ENCODE results near the gene SEL1L3.

SEL1L3 gene

GRCh38 chr4:25757452-25757851 lies 105.3 kb downstream of the SEL1L3 start:
- peaks cover 0 to 3% of the 10 kb centered on the region in 2 donors for H3K9me3 ChIP-seq (ENCODE audit: control insufficient read depth in 1 of 2, low read length in 2 of 2)
- no peaks in the 10 kb centered on the region for H3K4me1 ChIP-seq (ENCODE audit: control insufficient read depth in 1 of 2, insufficient read depth in 2 of 2, low read length in 2 of 2)
- H3K27me3 ChIP-seq (ENCODE audit: low read depth, low read length) = no peaks in the 10 kb centered on the region
- no peak overlapping the region for H3K27ac ChIP-seq (ENCODE audit: low read length)
- no peak overlapping the region for H3K4me3 ChIP-seq (ENCODE audit: low read depth in 1 of 2, low read length in 2 of 2)
- H3K36me3 ChIP-seq (ENCODE audit: control insufficient read depth in 1 of 2, insufficient read depth in 2 of 2, low read length in 2 of 2) = peaks cover 5 to 10% of the 10 kb centered on the region in 2 donors

DNA sequence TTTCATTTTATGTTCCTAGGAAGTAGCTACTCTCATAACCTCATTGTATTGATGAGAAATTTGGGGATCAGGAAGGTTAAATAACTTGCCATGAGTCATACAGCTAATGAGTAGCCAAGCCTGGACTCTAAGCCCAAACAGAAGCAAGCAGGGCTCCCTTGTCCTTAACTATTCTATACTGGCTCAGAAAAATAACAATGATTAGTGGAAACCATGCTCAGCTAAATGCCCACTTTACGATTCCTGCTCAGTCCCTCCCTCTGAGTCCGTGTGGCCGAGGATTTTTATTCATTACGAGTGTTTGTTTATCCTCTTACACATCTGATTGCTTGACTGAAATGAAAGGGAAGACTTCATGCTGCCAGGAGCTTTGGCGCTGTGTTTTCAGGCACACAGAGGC lies 106.3 kb downstream of the SEL1L3 start:
- Histone ChIP-seq H3K27ac (ENCODE audit: low read length) (no peak overlapping the region), H3K27me3 (ENCODE audit: low read depth, low read length) (no peaks in the 10 kb centered on the region), H3K4me3 (ENCODE audit: low read depth in 1 of 2, low read length in 2 of 2) (no peak overlapping the region), H3K36me3 (ENCODE audit: control insufficient read depth in 1 of 2, insufficient read depth in 2 of 2, low read length in 2 of 2) (peaks cover 5 to 10% of the 10 kb centered on the region in 2 donors), H3K9me3 (ENCODE audit: control insufficient read depth in 1 of 2, low read length in 2 of 2) (peaks cover 0 to 3% of the 10 kb centered on the region in 2 donors), H3K4me1 (ENCODE audit: control insufficient read depth in 1 of 2, insufficient read depth in 2 of 2, low read length in 2 of 2) (no peaks in the 10 kb centered on the region)

DNA sequence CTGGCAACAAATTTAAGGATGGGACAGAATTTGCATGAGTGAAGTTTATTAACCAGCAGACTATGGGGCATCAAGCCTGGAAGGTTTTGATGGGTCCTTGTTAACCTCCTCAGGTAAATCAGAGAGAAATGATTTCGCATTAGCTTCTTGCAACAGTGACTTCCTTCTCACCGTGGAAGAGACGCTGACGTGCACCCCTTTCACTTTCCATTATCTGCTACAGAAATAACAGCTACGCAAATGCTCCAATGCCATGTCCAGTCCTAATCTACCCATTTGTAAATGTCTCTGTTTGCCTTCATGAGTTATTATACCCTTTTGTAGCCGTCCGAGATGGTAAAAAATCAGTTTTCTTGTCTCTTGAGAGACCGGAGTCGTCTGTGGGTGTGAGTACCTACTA lies 106.9 kb downstream of the SEL1L3 start:
- Histone ChIP-seq H3K9me3 (ENCODE audit: control insufficient read depth in 1 of 2, low read length in 2 of 2) (peaks cover 0 to 3% of the 10 kb centered on the region in 2 donors), H3K27me3 (ENCODE audit: low read depth, low read length) (no peaks in the 10 kb centered on the region), H3K4me1 (ENCODE audit: control insufficient read depth in 1 of 2, insufficient read depth in 2 of 2, low read length in 2 of 2) (no peaks in the 10 kb centered on the region), H3K27ac (ENCODE audit: low read length) (no peak overlapping the region), H3K36me3 (ENCODE audit: control insufficient read depth in 1 of 2, insufficient read depth in 2 of 2, low read length in 2 of 2) (peaks cover 5 to 10% of the 10 kb centered on the region in 2 donors), H3K4me3 (ENCODE audit: low read depth in 1 of 2, low read length in 2 of 2) (no peak overlapping the region)

DNA sequence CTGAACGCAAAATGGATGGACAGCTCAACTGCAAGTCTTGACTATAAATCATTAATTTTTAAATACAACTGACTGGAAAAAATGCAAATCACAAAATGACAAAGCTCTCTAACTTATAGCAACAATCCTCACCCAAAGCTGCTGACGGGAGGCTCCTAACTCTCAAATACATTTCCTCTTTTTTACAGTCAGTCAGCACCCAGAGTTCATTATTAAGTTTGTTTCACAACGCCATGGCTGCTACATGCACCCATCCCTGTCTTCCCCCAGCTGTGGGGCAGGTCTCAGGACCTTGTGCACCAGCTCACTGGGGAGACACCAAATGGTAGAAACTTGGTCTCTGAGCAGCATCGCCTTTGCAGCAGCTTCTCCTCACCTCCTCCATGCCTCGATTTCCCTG lies 109.5 kb downstream of the SEL1L3 start:
- Histone ChIP-seq H3K9me3 (ENCODE audit: control insufficient read depth in 1 of 2, low read length in 2 of 2) (no peaks in the 10 kb centered on the region), H3K27me3 (ENCODE audit: low read depth, low read length) (no peaks in the 10 kb centered on the region), H3K27ac (ENCODE audit: low read length) (no peak overlapping the region), H3K4me3 (ENCODE audit: low read depth in 1 of 2, low read length in 2 of 2) (no peak overlapping the region), H3K36me3 (ENCODE audit: control insufficient read depth in 1 of 2, insufficient read depth in 2 of 2, low read length in 2 of 2) (peaks cover 0 to 4% of the 10 kb centered on the region in 2 donors), H3K4me1 (ENCODE audit: control insufficient read depth in 1 of 2, insufficient read depth in 2 of 2, low read length in 2 of 2) (no peaks in the 10 kb centered on the region)

GRCh38 chr4:25750874-25751273 lies 111.9 kb downstream of the SEL1L3 start:
- Histone ChIP-seq H3K27me3 (ENCODE audit: low read depth, low read length) (no peaks in the 10 kb centered on the region), H3K9me3 (ENCODE audit: control insufficient read depth in 1 of 2, low read length in 2 of 2) (no peaks in the 10 kb centered on the region), H3K4me3 (ENCODE audit: low read depth in 1 of 2, low read length in 2 of 2) (no peak overlapping the region), H3K27ac (ENCODE audit: low read length) (no peak overlapping the region), H3K4me1 (ENCODE audit: control insufficient read depth in 1 of 2, insufficient read depth in 2 of 2, low read length in 2 of 2) (no peaks in the 10 kb centered on the region), H3K36me3 (ENCODE audit: control insufficient read depth in 1 of 2, insufficient read depth in 2 of 2, low read length in 2 of 2) (no peaks in the 10 kb centered on the region)

- Histone ChIP-seq H3K9me3 (ENCODE audit: control insufficient read depth in 1 of 2, low read length in 2 of 2) (no peaks in the 10 kb centered on the region), H3K27me3 (ENCODE audit: low read depth, low read length) (no peaks in the 10 kb centered on the region), H3K4me3 (ENCODE audit: low read depth in 1 of 2, low read length in 2 of 2) (no peak overlapping the region), H3K36me3 (ENCODE audit: control insufficient read depth in 1 of 2, insufficient read depth in 2 of 2, low read length in 2 of 2) (no peaks in the 10 kb centered on the region), H3K4me1 (ENCODE audit: control insufficient read depth in 1 of 2, insufficient read depth in 2 of 2, low read length in 2 of 2) (no peaks in the 10 kb centered on the region), H3K27ac (ENCODE audit: low read length) (no peak overlapping the region)
These were observed 113.5 kb downstream of the SEL1L3 start for GRCh38 chr4:25749150-25749794.

DNA sequence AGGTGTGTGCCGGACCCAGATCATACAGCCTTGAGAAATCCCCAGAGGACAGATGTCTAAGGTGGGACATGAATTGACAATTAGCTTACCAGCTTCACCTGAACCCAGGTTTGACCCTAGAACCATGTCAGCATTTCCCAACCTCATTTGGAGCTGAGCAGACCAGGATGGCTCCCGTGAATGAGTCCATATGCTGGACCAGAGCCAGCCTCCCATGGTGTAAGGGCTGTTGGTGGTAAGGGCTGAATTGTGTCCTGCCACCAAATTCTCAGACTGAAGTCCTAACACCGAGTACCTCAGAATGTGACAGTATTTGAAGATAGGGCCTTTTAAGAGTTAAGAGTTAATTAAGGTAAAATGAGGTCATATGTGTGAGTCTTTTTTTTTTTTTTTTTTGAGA lies 118.8 kb downstream of the SEL1L3 start:
- Histone ChIP-seq H3K4me1 (ENCODE audit: control insufficient read depth in 1 of 2, insufficient read depth in 2 of 2, low read length in 2 of 2) (no peaks in the 10 kb centered on the region), H3K27me3 (ENCODE audit: low read depth, low read length) (no peaks in the 10 kb centered on the region)

DNA sequence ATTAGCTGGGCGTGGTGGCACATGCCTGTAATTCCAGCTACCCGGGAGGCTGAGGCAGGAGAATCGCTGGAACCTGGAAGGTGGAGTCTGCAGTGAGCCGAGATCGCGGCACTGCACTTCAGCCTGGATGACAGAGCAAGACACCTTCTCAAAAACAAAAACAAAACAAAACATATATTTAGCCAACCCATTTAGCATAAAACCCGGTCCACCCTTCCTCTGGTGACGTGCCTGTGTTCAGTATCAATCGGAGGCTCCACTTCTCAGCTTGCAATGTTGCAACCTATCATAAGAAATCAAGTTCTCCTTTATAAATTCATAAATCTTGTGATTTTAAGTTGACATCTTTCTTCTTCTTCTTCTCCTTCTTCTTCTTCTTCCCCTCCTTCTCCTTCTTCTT lies 133.2 kb downstream of the SEL1L3 start:
- H3K4me3 ChIP-seq (ENCODE audit: low read depth in 1 of 2, low read length in 2 of 2) = no peak overlapping the region
- no peaks in the 10 kb centered on the region for H3K9me3 ChIP-seq (ENCODE audit: control insufficient read depth in 1 of 2, low read length in 2 of 2)
- no peaks in the 10 kb centered on the region for H3K36me3 ChIP-seq (ENCODE audit: control insufficient read depth in 1 of 2, insufficient read depth in 2 of 2, low read length in 2 of 2)
- no peaks in the 10 kb centered on the region for H3K4me1 ChIP-seq (ENCODE audit: control insufficient read depth in 1 of 2, insufficient read depth in 2 of 2, low read length in 2 of 2)
- H3K27ac ChIP-seq (ENCODE audit: low read length) = no peak overlapping the region
- H3K27me3 ChIP-seq (ENCODE audit: low read depth, low read length) = no peaks in the 10 kb centered on the region

More for the DNA sequence above, 118.8 kb downstream of the SEL1L3 start:
- no peak overlapping the region for H3K4me3 ChIP-seq (ENCODE audit: low read depth in 1 of 2, low read length in 2 of 2)
- no peak overlapping the region for H3K27ac ChIP-seq (ENCODE audit: low read length)
- no peaks in the 10 kb centered on the region for H3K36me3 ChIP-seq (ENCODE audit: control insufficient read depth in 1 of 2, insufficient read depth in 2 of 2, low read length in 2 of 2)
- no peaks in the 10 kb centered on the region for H3K9me3 ChIP-seq (ENCODE audit: control insufficient read depth in 1 of 2, low read length in 2 of 2)

GRCh38 chr4:25728886-25729285 lies 133.9 kb downstream of the SEL1L3 start:
- H3K27ac ChIP-seq (ENCODE audit: low read length) = no peak overlapping the region
- no peaks in the 10 kb centered on the region for H3K4me1 ChIP-seq (ENCODE audit: control insufficient read depth in 1 of 2, insufficient read depth in 2 of 2, low read length in 2 of 2)
- H3K36me3 ChIP-seq (ENCODE audit: control insufficient read depth in 1 of 2, insufficient read depth in 2 of 2, low read length in 2 of 2) = no peaks in the 10 kb centered on the region
- H3K9me3 ChIP-seq (ENCODE audit: control insufficient read depth in 1 of 2, low read length in 2 of 2) = no peaks in the 10 kb centered on the region
- no peaks in the 10 kb centered on the region for H3K27me3 ChIP-seq (ENCODE audit: low read depth, low read length)
- no peak overlapping the region for H3K4me3 ChIP-seq (ENCODE audit: low read depth in 1 of 2, low read length in 2 of 2)

- H3K9me3 ChIP-seq (ENCODE audit: control insufficient read depth in 1 of 2, low read length in 2 of 2) = no peaks in the 10 kb centered on the region
- no peaks in the 10 kb centered on the region for H3K27me3 ChIP-seq (ENCODE audit: low read depth, low read length)
These were observed 134.9 kb downstream of the SEL1L3 start for GRCh38 chr4:25727711-25728493.

GRCh38 chr4:25725870-25726269 lies 136.9 kb downstream of the SEL1L3 start:
- Histone ChIP-seq H3K36me3 (ENCODE audit: control insufficient read depth in 1 of 2, insufficient read depth in 2 of 2, low read length in 2 of 2) (no peaks in the 10 kb centered on the region), H3K4me1 (ENCODE audit: control insufficient read depth in 1 of 2, insufficient read depth in 2 of 2, low read length in 2 of 2) (no peaks in the 10 kb centered on the region), H3K27me3 (ENCODE audit: low read depth, low read length) (no peaks in the 10 kb centered on the region), H3K4me3 (ENCODE audit: low read depth in 1 of 2, low read length in 2 of 2) (no peak overlapping the region), H3K9me3 (ENCODE audit: control insufficient read depth in 1 of 2, low read length in 2 of 2) (no peaks in the 10 kb centered on the region), H3K27ac (ENCODE audit: low read length) (no peak overlapping the region)

More at GRCh38 chr4:25727711-25728493, 134.9 kb downstream of the SEL1L3 start:
- H3K27ac ChIP-seq (ENCODE audit: low read length) = no peak overlapping the region
- no peak overlapping the region for H3K4me3 ChIP-seq (ENCODE audit: low read depth in 1 of 2, low read length in 2 of 2)
- no peaks in the 10 kb centered on the region for H3K36me3 ChIP-seq (ENCODE audit: control insufficient read depth in 1 of 2, insufficient read depth in 2 of 2, low read length in 2 of 2)
- H3K4me1 ChIP-seq (ENCODE audit: control insufficient read depth in 1 of 2, insufficient read depth in 2 of 2, low read length in 2 of 2) = no peaks in the 10 kb centered on the region
